ENCODE measurements around the gene TTC21A. TPM values are rescaled to one million over a fixed set of nuclear protein-coding genes. Genes with fewer than 3 reads are reported as not detected.

Gene TTC21A
- total RNA-seq, 2 donors from 2014 or later, result 6.7 to 46.5 TPM

GRCh38 chr3:39064646-39065045 lies 42.8 kb upstream of the TTC21A start:
- intact Hi-C loops (cut with DNase I), result no loop called here
- TF ChIP-seq, protein P1, sequence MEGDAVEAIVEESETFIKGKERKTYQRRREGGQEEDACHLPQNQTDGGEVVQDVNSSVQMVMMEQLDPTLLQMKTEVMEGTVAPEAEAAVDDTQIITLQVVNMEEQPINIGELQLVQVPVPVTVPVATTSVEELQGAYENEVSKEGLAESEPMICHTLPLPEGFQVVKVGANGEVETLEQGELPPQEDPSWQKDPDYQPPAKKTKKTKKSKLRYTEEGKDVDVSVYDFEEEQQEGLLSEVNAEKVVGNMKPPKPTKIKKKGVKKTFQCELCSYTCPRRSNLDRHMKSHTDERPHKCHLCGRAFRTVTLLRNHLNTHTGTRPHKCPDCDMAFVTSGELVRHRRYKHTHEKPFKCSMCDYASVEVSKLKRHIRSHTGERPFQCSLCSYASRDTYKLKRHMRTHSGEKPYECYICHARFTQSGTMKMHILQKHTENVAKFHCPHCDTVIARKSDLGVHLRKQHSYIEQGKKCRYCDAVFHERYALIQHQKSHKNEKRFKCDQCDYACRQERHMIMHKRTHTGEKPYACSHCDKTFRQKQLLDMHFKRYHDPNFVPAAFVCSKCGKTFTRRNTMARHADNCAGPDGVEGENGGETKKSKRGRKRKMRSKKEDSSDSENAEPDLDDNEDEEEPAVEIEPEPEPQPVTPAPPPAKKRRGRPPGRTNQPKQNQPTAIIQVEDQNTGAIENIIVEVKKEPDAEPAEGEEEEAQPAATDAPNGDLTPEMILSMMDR (IDR thresholded peaks at IDR 0.05), result no peak
- TF ChIP-seq POLR2A (IDR thresholded peaks at IDR 0.05), result no peak
- Histone ChIP-seq H3K4me1 (peaks cover 9% of the 10 kb centered on the region), H3K4me3 (no peak overlapping the region), H3K27ac (no peak overlapping the region), H3K9me3 (no peaks in the 10 kb centered on the region), H3K36me3 (replicated peaks in 1 of 2; ENCODE audit: insufficient read depth in 1 of 2, low read depth in 2 of 2) (peaks cover 0 to 6% of the 10 kb centered on the region in 2 donors), H3K27me3 (no peaks in the 10 kb centered on the region)
- ATAC-seq (no peak), DNase-seq (no peak)
- 94 to 100% methylated on average over 1 of the region's 1 CpG for WGBS, 2 donors

DNA sequence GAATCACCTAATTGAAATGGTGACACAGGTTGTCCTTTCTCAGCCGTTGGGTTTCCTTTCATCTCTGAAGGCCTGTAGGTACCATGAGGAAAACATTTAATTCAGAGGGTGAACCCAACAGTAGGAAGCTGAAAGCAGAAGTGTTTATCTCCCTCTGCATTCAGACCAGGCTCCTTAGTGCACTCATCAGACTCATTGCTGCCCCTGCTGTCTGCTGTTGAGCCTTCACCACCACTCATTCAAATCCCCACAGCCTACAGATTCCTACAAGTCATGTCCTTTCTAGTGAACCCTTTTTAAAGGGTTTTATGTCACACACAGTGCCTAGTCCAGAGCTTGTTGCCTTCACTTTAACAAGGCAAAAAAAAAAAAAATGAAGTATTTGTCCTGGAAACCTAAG lies 42.3 kb upstream of the TTC21A start:
- no peak for DNase-seq
- no peak for TF ChIP-seq POLR2A (IDR thresholded peaks at IDR 0.05)
- TF ChIP-seq, protein P1 (IDR thresholded peaks at IDR 0.05), result no peak
- peaks cover 9% of the 10 kb centered on the region for H3K4me1 ChIP-seq
- intact Hi-C loops (cut with DNase I), result no loop called here
- no peaks in the 10 kb centered on the region for H3K9me3 ChIP-seq
- 19 to 35% methylated on average over 1 of the region's 1 CpG for WGBS, 2 donors
- H3K4me3 ChIP-seq, result no peak overlapping the region
- H3K36me3 ChIP-seq (replicated peaks in 1 of 2; ENCODE audit: insufficient read depth in 1 of 2, low read depth in 2 of 2), result peaks cover 0 to 7% of the 10 kb centered on the region in 2 donors
- ATAC-seq, result no peak
- H3K27me3 ChIP-seq, result no peaks in the 10 kb centered on the region
- no peak overlapping the region for H3K27ac ChIP-seq

GRCh38 chr3:39067286-39067685 lies 40.2 kb upstream of the TTC21A start:
- intact Hi-C loops (cut with DNase I), result no loop called here
- peaks cover 0 to 16% of the 10 kb centered on the region in 2 donors for H3K36me3 ChIP-seq (replicated peaks in 1 of 2; ENCODE audit: insufficient read depth in 1 of 2, low read depth in 2 of 2)
- ATAC-seq, result no peak

GRCh38 chr3:39068556-39068955 lies 38.9 kb upstream of the TTC21A start:
- no peaks in the 10 kb centered on the region for H3K27me3 ChIP-seq
- ATAC-seq (no peak), DNase-seq (no peak)
- H3K36me3 ChIP-seq (replicated peaks in 1 of 2; ENCODE audit: insufficient read depth in 1 of 2, low read depth in 2 of 2), result peaks cover 0 to 19% of the 10 kb centered on the region in 2 donors
- TF ChIP-seq POLR2A (IDR thresholded peaks at IDR 0.05), result no peak
- TF ChIP-seq, protein P1 (IDR thresholded peaks at IDR 0.05), result no peak
- WGBS, 2 donors, result 59 to 69% methylated on average over 3 of the region's 3 CpGs
- intact Hi-C loops (cut with DNase I), result no loop called here
- H3K4me1 ChIP-seq, result no peaks in the 10 kb centered on the region
- H3K27ac ChIP-seq, result no peak overlapping the region
- no peak overlapping the region for H3K4me3 ChIP-seq
- H3K9me3 ChIP-seq, result no peaks in the 10 kb centered on the region

More at GRCh38 chr3:39067286-39067685, 40.2 kb upstream of the TTC21A start:
- Histone ChIP-seq H3K4me3 (no peak overlapping the region), H3K4me1 (peaks cover 3% of the 10 kb centered on the region), H3K9me3 (no peaks in the 10 kb centered on the region), H3K27me3 (no peaks in the 10 kb centered on the region), H3K27ac (no peak overlapping the region)
- WGBS, 2 donors, result 60 to 68% methylated on average over 1 of the region's 1 CpG
- DNase-seq, result no peak
- TF ChIP-seq, protein P1 (IDR thresholded peaks at IDR 0.05), result no peak
- no peak for TF ChIP-seq POLR2A (IDR thresholded peaks at IDR 0.05)

DNA sequence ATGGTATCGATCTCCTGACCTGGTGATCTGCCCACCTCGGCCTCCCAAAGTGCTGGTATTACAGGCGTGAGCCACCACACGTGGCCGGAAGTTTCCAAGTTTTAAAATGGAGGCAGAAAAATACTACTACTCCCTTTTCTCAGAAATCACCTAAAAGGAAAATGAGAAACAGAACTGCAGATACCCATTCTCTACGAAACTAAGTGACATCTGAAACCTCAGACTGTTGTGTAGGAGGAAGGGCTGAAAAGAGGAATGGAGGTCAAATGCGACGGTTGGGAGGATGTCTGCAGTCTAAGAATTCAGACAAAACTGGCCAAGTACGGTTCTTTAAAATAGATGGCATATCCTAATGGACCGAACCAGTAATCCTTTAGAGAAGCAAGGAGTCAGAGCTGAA lies 31.6 kb upstream of the TTC21A start:
- DNase-seq (no peak), ATAC-seq (no peak)
- intact Hi-C loops (cut with DNase I), result no loop called here
- peaks cover 5 to 43% of the 10 kb centered on the region in 2 donors for H3K36me3 ChIP-seq (replicated peaks in 1 of 2; ENCODE audit: insufficient read depth in 1 of 2, low read depth in 2 of 2)
- no peaks in the 10 kb centered on the region for H3K9me3 ChIP-seq
- TF ChIP-seq, protein P1 (IDR thresholded peaks at IDR 0.05), result no peak
- no peak for TF ChIP-seq POLR2A (IDR thresholded peaks at IDR 0.05)
- no peaks in the 10 kb centered on the region for H3K4me1 ChIP-seq
- WGBS, 2 donors, result 95% methylated on average over 10 of the region's 10 CpGs
- H3K27me3 ChIP-seq, result no peaks in the 10 kb centered on the region
- H3K4me3 ChIP-seq, result no peak overlapping the region
- no peak overlapping the region for H3K27ac ChIP-seq
